ENCODE results near the gene IAPP.
"Not testable (repeated sequence)": the region's sequence is repeated elsewhere in the genome, so short reads cannot be mapped to it uniquely, and the experiment has no call there.

Gene IAPP

GRCh38 chr12:21350975-21351374 lies 21.7 kb upstream of the IAPP start:
- H3K4me3 ChIP-seq (ENCODE audit: low read depth, low read length) = no peak overlapping the region
- TF ChIP-seq CTCF (IDR thresholded peaks at IDR 0.05; ENCODE audit: low read depth, low read length) = no peak

GRCh38 chr12:21353487-21353886 lies 19.2 kb upstream of the IAPP start:
- no peak overlapping the region for H3K4me3 ChIP-seq (ENCODE audit: low read depth, low read length)
- no peak for TF ChIP-seq CTCF (IDR thresholded peaks at IDR 0.05; ENCODE audit: low read depth, low read length)

- TF ChIP-seq CTCF (IDR thresholded peaks at IDR 0.05; ENCODE audit: low read depth, low read length) = no peak
- H3K4me3 ChIP-seq (ENCODE audit: low read depth, low read length) = no peak overlapping the region
Measured at GRCh38 chr12:21353948-21354347, 18.8 kb upstream of the IAPP start.

GRCh38 chr12:21354641-21355040 lies 18.1 kb upstream of the IAPP start:
- H3K4me3 ChIP-seq (ENCODE audit: low read depth, low read length) = no peak overlapping the region
- TF ChIP-seq CTCF (IDR thresholded peaks at IDR 0.05; ENCODE audit: low read depth, low read length) = no peak

GRCh38 chr12:21360632-21361031 lies 12.1 kb upstream of the IAPP start:
- H3K4me3 ChIP-seq (ENCODE audit: low read depth, low read length) = not testable (repeated sequence)

- no peak for TF ChIP-seq CTCF (IDR thresholded peaks at IDR 0.05; ENCODE audit: low read depth, low read length)
- no peak overlapping the region for H3K4me3 ChIP-seq (ENCODE audit: low read depth, low read length)
Measured at GRCh38 chr12:21369141-21369980, 3.3 kb upstream of the IAPP start.

- no peak for TF ChIP-seq CTCF (IDR thresholded peaks at IDR 0.05; ENCODE audit: low read depth, low read length)
- no peak overlapping the region for H3K4me3 ChIP-seq (ENCODE audit: low read depth, low read length)
Measured at GRCh38 chr12:21370845-21371449, 1.8 kb upstream of the IAPP start.
